Measurements from ENCODE around the gene ARHGAP10.

Gene ARHGAP10

GRCh38 chr4:147958057-147958456, 226.2 kb downstream of the ARHGAP10 start:
- TF ChIP-seq, protein P1, sequence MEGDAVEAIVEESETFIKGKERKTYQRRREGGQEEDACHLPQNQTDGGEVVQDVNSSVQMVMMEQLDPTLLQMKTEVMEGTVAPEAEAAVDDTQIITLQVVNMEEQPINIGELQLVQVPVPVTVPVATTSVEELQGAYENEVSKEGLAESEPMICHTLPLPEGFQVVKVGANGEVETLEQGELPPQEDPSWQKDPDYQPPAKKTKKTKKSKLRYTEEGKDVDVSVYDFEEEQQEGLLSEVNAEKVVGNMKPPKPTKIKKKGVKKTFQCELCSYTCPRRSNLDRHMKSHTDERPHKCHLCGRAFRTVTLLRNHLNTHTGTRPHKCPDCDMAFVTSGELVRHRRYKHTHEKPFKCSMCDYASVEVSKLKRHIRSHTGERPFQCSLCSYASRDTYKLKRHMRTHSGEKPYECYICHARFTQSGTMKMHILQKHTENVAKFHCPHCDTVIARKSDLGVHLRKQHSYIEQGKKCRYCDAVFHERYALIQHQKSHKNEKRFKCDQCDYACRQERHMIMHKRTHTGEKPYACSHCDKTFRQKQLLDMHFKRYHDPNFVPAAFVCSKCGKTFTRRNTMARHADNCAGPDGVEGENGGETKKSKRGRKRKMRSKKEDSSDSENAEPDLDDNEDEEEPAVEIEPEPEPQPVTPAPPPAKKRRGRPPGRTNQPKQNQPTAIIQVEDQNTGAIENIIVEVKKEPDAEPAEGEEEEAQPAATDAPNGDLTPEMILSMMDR (IDR thresholded peaks at IDR 0.05; ENCODE audit: borderline replicate concordance, insufficient read depth, low read depth, low read length): no peak
- H3K4me3 ChIP-seq (ENCODE audit: low read depth, low read length): no peak overlapping the region

GRCh38 chr4:147958489-147959065, 226.7 kb downstream of the ARHGAP10 start:
- H3K4me3 ChIP-seq (ENCODE audit: low read depth, low read length): no peak overlapping the region
- TF ChIP-seq, protein P1 (IDR thresholded peaks at IDR 0.05; ENCODE audit: borderline replicate concordance, insufficient read depth, low read depth, low read length): no peak

DNA sequence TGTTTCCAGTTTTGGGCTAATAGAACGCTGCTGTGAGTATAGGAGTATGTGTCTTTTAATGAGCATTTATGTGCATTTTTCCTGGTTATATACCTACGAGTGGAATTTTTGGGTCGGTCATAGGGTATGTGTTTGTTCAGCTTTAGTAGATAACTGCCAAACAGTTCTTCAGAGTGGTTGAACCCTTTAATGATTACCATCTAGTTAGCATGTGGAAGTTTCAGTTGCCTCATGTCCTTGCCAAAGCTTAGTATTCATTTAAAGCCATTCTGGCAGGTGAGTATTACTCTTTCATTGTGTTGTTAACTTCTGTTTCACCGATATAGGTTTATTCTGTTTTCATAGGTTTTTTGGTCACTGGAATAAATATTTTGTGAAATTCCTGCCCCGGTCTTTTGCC, 229.1 kb downstream of the ARHGAP10 start:
- TF ChIP-seq, protein P1 (IDR thresholded peaks at IDR 0.05; ENCODE audit: borderline replicate concordance, insufficient read depth, low read depth, low read length): no peak
- H3K4me3 ChIP-seq (ENCODE audit: low read depth, low read length): no peak overlapping the region

- no peak overlapping the region for H3K4me3 ChIP-seq (ENCODE audit: low read depth, low read length)
- TF ChIP-seq, protein P1 (IDR thresholded peaks at IDR 0.05; ENCODE audit: borderline replicate concordance, insufficient read depth, low read depth, low read length): no peak
Measured at GRCh38 chr4:147963839-147964238, 232.0 kb downstream of the ARHGAP10 start.

DNA sequence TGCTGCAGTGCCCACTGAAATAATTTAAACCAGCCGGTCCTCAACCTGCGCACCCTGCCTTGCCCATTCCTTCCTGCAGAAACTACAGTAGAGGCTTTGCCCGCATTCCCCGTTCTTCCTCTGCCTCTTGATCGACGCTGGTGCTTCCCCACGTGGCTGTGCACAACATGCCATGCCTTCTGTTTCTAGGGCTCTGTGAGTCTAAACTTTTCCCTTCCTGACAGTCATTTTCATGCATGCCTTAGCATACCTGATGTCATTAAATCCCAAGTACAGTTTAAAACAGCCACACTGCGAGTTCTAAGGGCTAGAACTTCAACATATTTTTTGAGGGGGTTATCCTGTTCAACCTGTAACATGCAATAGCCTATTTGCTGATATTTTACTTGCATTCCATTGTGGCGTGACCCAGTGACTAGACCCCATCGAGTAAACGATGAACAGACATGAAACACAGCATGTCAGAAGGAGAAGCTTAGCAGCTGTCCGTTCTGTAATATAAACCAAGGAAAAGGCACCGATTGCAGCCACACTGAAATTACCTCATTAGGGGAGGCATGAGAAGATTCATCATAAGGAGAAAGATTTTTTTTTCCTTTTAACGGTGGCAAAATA, 232.5 kb downstream of the ARHGAP10 start:
- no peak overlapping the region for H3K4me3 ChIP-seq (ENCODE audit: low read depth, low read length)
- TF ChIP-seq, protein P1 (IDR thresholded peaks at IDR 0.05; ENCODE audit: borderline replicate concordance, insufficient read depth, low read depth, low read length): no peak

DNA sequence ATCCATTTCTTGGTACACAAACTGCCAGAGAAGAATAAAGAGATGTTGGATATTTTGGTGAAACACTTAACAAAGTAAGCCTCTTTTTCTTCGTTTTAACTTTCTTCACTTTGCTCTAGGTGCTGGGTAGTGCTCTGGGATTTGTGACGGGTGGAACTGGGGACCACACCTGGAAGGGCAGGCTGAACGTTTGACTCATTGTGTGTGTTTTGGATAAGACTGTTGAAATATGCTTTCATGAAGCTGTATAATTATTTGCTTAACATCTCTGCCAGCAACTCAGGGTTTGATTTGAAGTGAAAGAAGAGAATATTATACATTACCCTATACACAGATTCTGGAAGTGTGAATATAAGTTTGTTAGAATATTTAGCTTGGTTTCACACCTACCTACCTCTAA, 233.2 kb downstream of the ARHGAP10 start:
- H3K4me3 ChIP-seq (ENCODE audit: low read depth, low read length): no peak overlapping the region
- TF ChIP-seq, protein P1 (IDR thresholded peaks at IDR 0.05; ENCODE audit: borderline replicate concordance, insufficient read depth, low read depth, low read length): no peak

GRCh38 chr4:147965873-147966272, 234.0 kb downstream of the ARHGAP10 start:
- H3K4me3 ChIP-seq (ENCODE audit: low read depth, low read length): no peak overlapping the region
- TF ChIP-seq, protein P1 (IDR thresholded peaks at IDR 0.05; ENCODE audit: borderline replicate concordance, insufficient read depth, low read depth, low read length): no peak

Data from GM12875 (cell line).